Measurements from ENCODE around the gene TNFRSF14. TPM values are rescaled to one million over a fixed set of nuclear protein-coding genes. Genes with fewer than 3 reads are reported as not detected.

The TNFRSF14 gene
- total RNA-seq, 1 experiment from 2014 or later = 0.57 TPM

DNA sequence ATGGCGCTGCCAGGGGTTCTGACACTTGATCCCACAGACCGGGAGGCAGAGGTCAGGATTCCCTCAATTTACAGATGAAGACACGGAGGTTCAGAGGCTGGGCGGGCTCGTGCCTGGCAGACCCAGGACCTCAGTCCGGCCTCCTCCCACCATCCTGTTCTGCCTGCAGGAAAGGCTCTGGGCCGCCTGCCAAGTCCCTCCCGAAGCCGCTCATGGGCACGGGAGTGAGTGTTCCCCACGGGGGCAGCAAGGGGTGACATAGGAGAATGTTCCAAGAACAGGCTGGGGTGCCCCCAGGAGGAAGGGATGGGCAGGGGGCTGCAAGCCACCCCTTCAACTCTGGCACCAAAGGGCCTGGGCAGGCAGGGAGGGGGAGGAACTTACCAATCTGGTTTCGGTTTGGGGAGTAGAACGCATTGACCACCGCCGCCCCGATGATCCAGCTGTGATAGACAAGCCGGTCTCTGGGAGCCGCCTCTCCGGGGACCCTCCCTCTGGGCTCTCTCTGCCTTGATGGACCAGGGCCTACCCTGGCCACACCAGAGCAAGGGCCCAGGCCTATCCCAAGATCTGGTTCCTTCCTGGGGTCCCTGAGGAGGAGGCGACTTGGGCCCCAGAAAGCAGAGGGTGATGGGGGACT lies 38.0 kb downstream of the TNFRSF14 start:
- Histone ChIP-seq H2BK120ac (ENCODE audit: low read depth, low read length, poor library complexity, severe bottlenecking) (no peak overlapping the region), H2AFZ (ENCODE audit: low read length) (no peak overlapping the region), H3K56ac (ENCODE audit: insufficient read length, low read depth, low read length) (no peak overlapping the region), H3K14ac (ENCODE audit: insufficient read depth, low read length) (no peak overlapping the region), H2BK5ac (ENCODE audit: insufficient read length, low read length) (no peak overlapping the region), H2AK5ac (ENCODE audit: insufficient read length, low read length) (no peak overlapping the region), H3K4me2 (ENCODE audit: insufficient read depth, insufficient read length, low read length) (no peak overlapping the region), H3K9ac (ENCODE audit: extremely low read depth, insufficient read length, low read length) (no peak overlapping the region), H3K23me2 (ENCODE audit: insufficient read length, low read depth, low read length, poor library complexity, severe bottlenecking) (no peaks in the 10 kb centered on the region), H2BK12ac (ENCODE audit: insufficient read length, low read depth, low read length) (no peak overlapping the region), H2BK20ac (ENCODE audit: low read depth, low read length, poor library complexity, severe bottlenecking) (no peak overlapping the region), H4K8ac (replicated peaks; ENCODE audit: insufficient read length, low read depth, low read length) (no peak overlapping the region), H3K9me3 (ENCODE audit: control insufficient read depth, low read depth, low read length) (no peaks in the 10 kb centered on the region), H4K20me1 (ENCODE audit: control insufficient read depth, insufficient read depth, insufficient read length) (no peaks in the 10 kb centered on the region), H3T11ph (ENCODE audit: low read length) (no peak overlapping the region), H2BK15ac (ENCODE audit: low read depth, low read length) (no peak overlapping the region), H3K18ac (ENCODE audit: insufficient read length, low read depth, low read length) (no peak overlapping the region), H4K5ac (ENCODE audit: insufficient read length, low read depth, low read length) (no peak overlapping the region), H3K4me1 (ENCODE audit: insufficient read depth, low read length) (no peaks in the 10 kb centered on the region), H3K27ac (ENCODE audit: insufficient read length, low read depth, low read length) (no peak overlapping the region), H3K79me1 (ENCODE audit: insufficient read depth, low read depth, low read length, poor library complexity, severe bottlenecking) (no peaks in the 10 kb centered on the region), H3K4ac (ENCODE audit: low read depth, low read length) (no peak overlapping the region), H3K27me3 (ENCODE audit: insufficient read depth, low read length) (no peaks in the 10 kb centered on the region), H3K23ac (ENCODE audit: insufficient read length, low read depth, low read length) (no peak overlapping the region), H3K79me2 (ENCODE audit: insufficient read depth, low read length) (no peaks in the 10 kb centered on the region), H4K91ac (ENCODE audit: insufficient read length, low read depth, low read length) (no peak overlapping the region)
- Mint-ChIP-seq H3K9me3 (peaks cover 6 to 20% of the 10 kb centered on the region in 2 experiments; a peak in 4 of 5 replicates), H3K4me3 (no peak overlapping the region), H3K36me3 (ENCODE audit: insufficient read depth in 1 of 3, low read depth in 3 of 3) (peaks cover 8 to 23% (median 13%) of the 10 kb centered on the region in 3 experiments), H3K4me1 (no peaks in the 10 kb centered on the region), H3K27me3 (ENCODE audit: low read depth) (peaks cover 9% of the 10 kb centered on the region; the same call in 1 of the 2 replicates), H3K27ac (no peak overlapping the region)
- DNase-seq = no peak
- WGBS (ENCODE audit: extremely low coverage, insufficient read length, low lambda C conversion rate) = no CpG with 5 or more reads among the region's 20 CpGs
- TF ChIP-seq, protein P1, sequence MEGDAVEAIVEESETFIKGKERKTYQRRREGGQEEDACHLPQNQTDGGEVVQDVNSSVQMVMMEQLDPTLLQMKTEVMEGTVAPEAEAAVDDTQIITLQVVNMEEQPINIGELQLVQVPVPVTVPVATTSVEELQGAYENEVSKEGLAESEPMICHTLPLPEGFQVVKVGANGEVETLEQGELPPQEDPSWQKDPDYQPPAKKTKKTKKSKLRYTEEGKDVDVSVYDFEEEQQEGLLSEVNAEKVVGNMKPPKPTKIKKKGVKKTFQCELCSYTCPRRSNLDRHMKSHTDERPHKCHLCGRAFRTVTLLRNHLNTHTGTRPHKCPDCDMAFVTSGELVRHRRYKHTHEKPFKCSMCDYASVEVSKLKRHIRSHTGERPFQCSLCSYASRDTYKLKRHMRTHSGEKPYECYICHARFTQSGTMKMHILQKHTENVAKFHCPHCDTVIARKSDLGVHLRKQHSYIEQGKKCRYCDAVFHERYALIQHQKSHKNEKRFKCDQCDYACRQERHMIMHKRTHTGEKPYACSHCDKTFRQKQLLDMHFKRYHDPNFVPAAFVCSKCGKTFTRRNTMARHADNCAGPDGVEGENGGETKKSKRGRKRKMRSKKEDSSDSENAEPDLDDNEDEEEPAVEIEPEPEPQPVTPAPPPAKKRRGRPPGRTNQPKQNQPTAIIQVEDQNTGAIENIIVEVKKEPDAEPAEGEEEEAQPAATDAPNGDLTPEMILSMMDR (conservative IDR thresholded peaks at IDR 0.05) = no peak
